HCT116 (cell line): ENCODE measurements around the gene SIPA1L3. TPM values are rescaled to one million over a fixed set of nuclear protein-coding genes. Genes with fewer than 3 reads are reported as not detected.

Experiments used
- ATAC-seq: fragments of 200-7000 bp; cut with Tn5 transposase; 2 replicates; pipeline ENCODE4 v1.9.1; 2020; ENCODE audit warnings: mild to moderate bottlenecking, moderate library complexity
- BruUV-seq: library from RNA; stranded (reverse); fragments of 400-500 nt; replicated peaks from 2 replicates; lab custom pipeline; 2021; lab: Mats Ljungman, UMichigan
- CTCF ChIA-PET: fragments of 300-600 bp; sonication (Branson Sonifier 250); formaldehyde crosslinking; loops from one replicate; lab custom pipeline; 2021; ENCODE audit warnings: antibody characterized with exemption; lab: Charles Lee
- POLR2A ChIA-PET: fragments of 300-600, 350-600 bp; sonication (Branson Sonifier 250); formaldehyde crosslinking; loops from one replicate; lab custom pipeline; 2021; ENCODE audit warnings: antibody characterized with exemption; lab: Charles Lee
- RAD21 ChIA-PET, 2 experiments: fragments of 300-600 bp; sonication (Branson Sonifier 250); formaldehyde crosslinking; loops; one replicate each; lab custom pipeline; 2023; ENCODE audit warnings: low total read pairs in 2 of 2; ENCODE audit not compliant: uncharacterized antibody in 2 of 2, unreplicated experiment in 2 of 2, low non-redundant PET in 1 of 2; lab: Charles Lee
- DNase-seq: peaks from one replicate; pipeline ENCODE4 v3.0.0-alpha.2; 2010; ENCODE audit warnings: low read depth, low spot score
- H2AFZ ChIP-seq: fragments of 200-600 bp; shearing (Covaris generic), sonication (generic); 2 replicates; pipeline ENCODE4 v1.6.1; 2017; ENCODE audit warnings: low read depth, mixed run types, mixed read lengths, antibody characterized with exemption, low read length; ENCODE audit not compliant: poor library complexity, severe bottlenecking
- H3K27ac ChIP-seq: 2 replicates; pipeline ENCODE4 v1.5.1; 2012; ENCODE audit warnings: low read depth, low read length
- H3K27me3 ChIP-seq: fragments of 200-600 bp; sonication (generic); 2 replicates; pipeline ENCODE4 v1.6.1; 2016; ENCODE audit warnings: mixed run types, low read length, mixed read lengths; ENCODE audit not compliant: insufficient read depth
- H3K36me3 ChIP-seq, 2 experiments: fragments of 200-500 bp in 1 of 2; fragments of 200-600 bp in 1 of 2; sonication (Bioruptor generic) in 1 of 2; sonication (generic) in 1 of 2; 2 replicates each; pipeline versions ENCODE4 v1.5.1 to v1.6.1; 2014 to 2016; ENCODE audit warnings: low read length in 2 of 2, inconsistent platforms in 1 of 2, mixed read lengths in 1 of 2, mixed run types in 1 of 2; ENCODE audit not compliant: insufficient read depth in 2 of 2, control insufficient read depth in 1 of 2
- H3K4me1 ChIP-seq, 2 experiments: fragments of 200-600 bp in 1 of 2; sonication (generic) in 1 of 2; 2 replicates each; pipeline versions ENCODE4 v1.5.1 to v1.6.1; 2012 to 2017; ENCODE audit warnings: low read length in 2 of 2, inconsistent platforms in 1 of 2, mild to moderate bottlenecking in 1 of 2, mixed read lengths in 1 of 2, mixed run types in 1 of 2, moderate library complexity in 1 of 2; ENCODE audit not compliant: insufficient read depth in 2 of 2, control insufficient read depth in 1 of 2
- H3K4me2 ChIP-seq: fragments of 200-600 bp; sonication (generic); 2 replicates; pipeline ENCODE4 v1.6.1; 2017; ENCODE audit warnings: mixed run types, low read length, mixed read lengths
- H3K4me3 ChIP-seq, 2 experiments: fragments of 200-600 bp in 1 of 2; sonication (generic) in 1 of 2; replicated peaks in 1 of 2; 2 replicates each; pipeline ENCODE4 v1.5.1; 2011 to 2016; ENCODE audit warnings: low read length in 2 of 2, control low read depth in 1 of 2, low read depth in 1 of 2, mild to moderate bottlenecking in 1 of 2, mixed read lengths in 1 of 2, mixed run types in 1 of 2
- H3K79me2 ChIP-seq: fragments of 200-600 bp; sonication (generic); 2 replicates; pipeline ENCODE4 v1.6.1; 2017; ENCODE audit warnings: mild to moderate bottlenecking, mixed run types, low read length, moderate library complexity, mixed read lengths; ENCODE audit not compliant: insufficient read depth
- H3K9ac ChIP-seq: fragments of 200-600 bp; sonication (generic); 2 replicates; pipeline ENCODE4 v1.6.1; 2016; ENCODE audit warnings: low read length, mixed read lengths
- H3K9me2 ChIP-seq: fragments of 200-600 bp; sonication (generic), shearing (Covaris generic); 2 replicates; pipeline ENCODE4 v1.6.1; 2017; ENCODE audit warnings: mixed run types, mild to moderate bottlenecking, moderate library complexity; ENCODE audit not compliant: insufficient read depth
- H3K9me3 ChIP-seq, 2 experiments: fragments of 200-500 bp in 1 of 2; fragments of 200-600 bp in 1 of 2; sonication (Bioruptor generic) in 1 of 2; sonication (generic) in 1 of 2; 2 replicates each; pipeline ENCODE4 v1.6.1; 2014 to 2017; ENCODE audit warnings: low read length in 2 of 2, mixed read lengths in 2 of 2, inconsistent platforms in 1 of 2, low read depth in 1 of 2, mild to moderate bottlenecking in 1 of 2, mixed run types in 1 of 2, moderate library complexity in 1 of 2; ENCODE audit not compliant: control insufficient read depth in 1 of 2, insufficient read depth in 1 of 2
- H4K20me1 ChIP-seq: fragments of 200-600 bp; sonication (generic), shearing (Covaris generic); 2 replicates; pipeline ENCODE4 v1.6.1; 2017; ENCODE audit warnings: mixed run types, mild to moderate bottlenecking, moderate library complexity; ENCODE audit not compliant: insufficient read depth
- CBX3 ChIP-seq: IDR thresholded peaks from 2 replicates; pipeline ENCODE4 v1.6.1; 2012; ENCODE audit warnings: low read depth
- CEBPB ChIP-seq: IDR thresholded peaks from 2 replicates; pipeline ENCODE4 v1.6.1; 2012; ENCODE audit warnings: low read depth
- EGR1 ChIP-seq: IDR thresholded peaks from 2 replicates; pipeline ENCODE4 v1.6.1; 2012; ENCODE audit warnings: low read depth
- EZH2 ChIP-seq: fragments of 200-600 bp; sonication (generic); IDR thresholded peaks from 2 replicates; pipeline ENCODE4 v1.6.1; 2017; ENCODE audit warnings: antibody characterized with exemption, mixed run types
- JUND ChIP-seq: IDR thresholded peaks from 2 replicates; pipeline ENCODE4 v1.6.1; 2012
- SIN3A ChIP-seq: IDR thresholded peaks from 2 replicates; pipeline ENCODE4 v1.6.1; 2012; ENCODE audit warnings: low read depth
- TCF7L2 ChIP-seq: IDR thresholded peaks from 2 replicates; pipeline ENCODE4 v1.7.0; 2011; ENCODE audit warnings: borderline replicate concordance, inconsistent platforms; ENCODE audit not compliant: insufficient read depth, insufficient read length; ENCODE audit errors: extremely low read depth
- YY1 ChIP-seq: IDR thresholded peaks from 2 replicates; pipeline ENCODE4 v1.6.1; 2011; ENCODE audit warnings: low read length, low read depth, moderate library complexity, mild to moderate bottlenecking; ENCODE audit not compliant: insufficient replicate concordance; ENCODE audit errors: extremely low read depth
- ZNF274 ChIP-seq: fragments of 200-500 bp; sonication (Bioruptor generic); IDR thresholded peaks from 2 replicates; pipeline ENCODE4 v1.6.1; 2014; ENCODE audit warnings: mild to moderate bottlenecking, low read depth, low read length, inconsistent platforms
- intact Hi-C: fragments of 100-400 bp; cut with micrococcal nuclease; formaldehyde crosslinking; loops from 2 replicates; pipeline ENCODE4 v1.10.0; 2022
- total RNA-seq: library from RNA; stranded (reverse); gene quantifications from one replicate; pipeline ENCODE4 v1.2.1, GENCODE V29; 2021; ENCODE audit not compliant: unreplicated experiment
- TF ChIP-seq, protein P1 (sequence below): IDR thresholded peaks from 2 replicates; pipeline ENCODE4 v1.6.1; 2012
- TF ChIP-seq, protein P2 (sequence below), 3 experiments: fragments of 200-600 bp in 1 of 3; sonication (generic) in 1 of 3; IDR thresholded peaks in 2 of 3; conservative IDR thresholded peaks in 1 of 3; 2 replicates each; pipeline ENCODE4 v1.5.1; 2012 to 2017; ENCODE audit warnings: low read depth in 2 of 3, low read length in 2 of 3, antibody characterized with exemption in 1 of 3, borderline replicate concordance in 1 of 3, control low read depth in 1 of 3, mild to moderate bottlenecking in 1 of 3, mixed read lengths in 1 of 3, mixed run types in 1 of 3, moderate library complexity in 1 of 3; ENCODE audit not compliant: insufficient read depth in 1 of 3
- TF ChIP-seq, protein P3 (sequence below): IDR thresholded peaks from 2 replicates; pipeline ENCODE4 v1.6.1; 2011; ENCODE audit warnings: mild to moderate bottlenecking, low read length, moderate library complexity; ENCODE audit not compliant: insufficient replicate concordance; ENCODE audit errors: extremely low read depth
- TF ChIP-seq, protein P4 (sequence below): IDR thresholded peaks from 2 replicates; pipeline ENCODE4 v1.6.1; 2012

The SIPA1L3 gene
- total RNA-seq, 1 experiment from 2014 or later = 41.8 TPM

DNA sequence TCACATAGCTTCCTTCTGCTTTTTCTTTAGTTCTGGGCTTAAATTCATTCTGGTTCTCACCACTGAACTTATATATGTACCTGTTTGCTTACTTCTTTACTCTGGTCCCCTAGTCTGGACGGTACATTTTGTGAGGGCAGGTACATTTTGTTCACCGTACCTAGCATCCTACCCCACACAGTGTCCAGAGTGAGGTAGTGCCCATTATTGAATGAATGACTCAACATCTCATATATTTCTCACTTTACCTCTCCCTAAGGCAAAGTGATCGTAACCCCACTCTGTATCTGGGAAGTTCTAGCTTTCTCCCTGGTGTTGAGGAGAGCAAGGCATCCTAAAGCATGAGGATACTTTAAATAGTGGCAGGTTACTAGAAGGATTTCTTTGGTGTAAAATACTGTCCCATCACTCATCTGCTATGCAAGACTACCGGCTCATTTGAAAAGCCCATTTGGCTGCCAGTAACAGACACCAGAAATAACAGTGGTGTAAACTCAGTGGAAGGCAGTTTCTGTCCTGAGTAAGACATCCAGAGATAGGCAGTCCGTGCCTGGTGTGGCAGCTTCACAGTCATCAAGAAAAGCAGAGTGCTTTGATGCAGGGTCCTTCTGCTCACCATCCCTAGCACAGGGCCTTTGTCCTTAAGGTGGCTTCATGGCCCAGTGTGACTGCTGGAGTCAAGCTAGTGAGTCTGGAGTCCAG lies 111.8 kb downstream of the SIPA1L3 start:
- no peaks in the 10 kb centered on the region for H3K9me3 ChIP-seq
- no peaks in the 10 kb centered on the region for H3K9me2 ChIP-seq
- no peak overlapping the region for H3K9ac ChIP-seq
- TF ChIP-seq CBX3 (no peak), EGR1 (no peak), TCF7L2 (no peak), EZH2 (no peak), JUND (no peak), YY1 (no peak), SIN3A (no peak), ZNF274 (no peak), CEBPB (no peak)
- TF ChIP-seq, protein P1, sequence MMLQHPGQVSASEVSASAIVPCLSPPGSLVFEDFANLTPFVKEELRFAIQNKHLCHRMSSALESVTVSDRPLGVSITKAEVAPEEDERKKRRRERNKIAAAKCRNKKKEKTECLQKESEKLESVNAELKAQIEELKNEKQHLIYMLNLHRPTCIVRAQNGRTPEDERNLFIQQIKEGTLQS = no peak
- TF ChIP-seq, protein P2, sequence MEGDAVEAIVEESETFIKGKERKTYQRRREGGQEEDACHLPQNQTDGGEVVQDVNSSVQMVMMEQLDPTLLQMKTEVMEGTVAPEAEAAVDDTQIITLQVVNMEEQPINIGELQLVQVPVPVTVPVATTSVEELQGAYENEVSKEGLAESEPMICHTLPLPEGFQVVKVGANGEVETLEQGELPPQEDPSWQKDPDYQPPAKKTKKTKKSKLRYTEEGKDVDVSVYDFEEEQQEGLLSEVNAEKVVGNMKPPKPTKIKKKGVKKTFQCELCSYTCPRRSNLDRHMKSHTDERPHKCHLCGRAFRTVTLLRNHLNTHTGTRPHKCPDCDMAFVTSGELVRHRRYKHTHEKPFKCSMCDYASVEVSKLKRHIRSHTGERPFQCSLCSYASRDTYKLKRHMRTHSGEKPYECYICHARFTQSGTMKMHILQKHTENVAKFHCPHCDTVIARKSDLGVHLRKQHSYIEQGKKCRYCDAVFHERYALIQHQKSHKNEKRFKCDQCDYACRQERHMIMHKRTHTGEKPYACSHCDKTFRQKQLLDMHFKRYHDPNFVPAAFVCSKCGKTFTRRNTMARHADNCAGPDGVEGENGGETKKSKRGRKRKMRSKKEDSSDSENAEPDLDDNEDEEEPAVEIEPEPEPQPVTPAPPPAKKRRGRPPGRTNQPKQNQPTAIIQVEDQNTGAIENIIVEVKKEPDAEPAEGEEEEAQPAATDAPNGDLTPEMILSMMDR (IDR thresholded peaks at IDR 0.05 in 2 of 3, conservative IDR thresholded peaks at IDR 0.05 in 1 of 3; ENCODE audit: borderline replicate concordance in 1 of 3, insufficient read depth in 1 of 3, low read depth in 2 of 3, low read length in 2 of 3) = no peak
- TF ChIP-seq, protein P3, sequence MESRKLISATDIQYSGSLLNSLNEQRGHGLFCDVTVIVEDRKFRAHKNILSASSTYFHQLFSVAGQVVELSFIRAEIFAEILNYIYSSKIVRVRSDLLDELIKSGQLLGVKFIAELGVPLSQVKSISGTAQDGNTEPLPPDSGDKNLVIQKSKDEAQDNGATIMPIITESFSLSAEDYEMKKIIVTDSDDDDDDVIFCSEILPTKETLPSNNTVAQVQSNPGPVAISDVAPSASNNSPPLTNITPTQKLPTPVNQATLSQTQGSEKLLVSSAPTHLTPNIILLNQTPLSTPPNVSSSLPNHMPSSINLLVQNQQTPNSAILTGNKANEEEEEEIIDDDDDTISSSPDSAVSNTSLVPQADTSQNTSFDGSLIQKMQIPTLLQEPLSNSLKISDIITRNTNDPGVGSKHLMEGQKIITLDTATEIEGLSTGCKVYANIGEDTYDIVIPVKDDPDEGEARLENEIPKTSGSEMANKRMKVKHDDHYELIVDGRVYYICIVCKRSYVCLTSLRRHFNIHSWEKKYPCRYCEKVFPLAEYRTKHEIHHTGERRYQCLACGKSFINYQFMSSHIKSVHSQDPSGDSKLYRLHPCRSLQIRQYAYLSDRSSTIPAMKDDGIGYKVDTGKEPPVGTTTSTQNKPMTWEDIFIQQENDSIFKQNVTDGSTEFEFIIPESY = no peak
- TF ChIP-seq, protein P4, sequence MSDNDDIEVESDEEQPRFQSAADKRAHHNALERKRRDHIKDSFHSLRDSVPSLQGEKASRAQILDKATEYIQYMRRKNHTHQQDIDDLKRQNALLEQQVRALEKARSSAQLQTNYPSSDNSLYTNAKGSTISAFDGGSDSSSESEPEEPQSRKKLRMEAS = no peak
- TF ChIP-seq, all 23 proteins: peak for 0
- DNase-seq = no peak
- no peak for ATAC-seq
- ChIA-PET POLR2A (interaction anchor here (2.2 kb wide), 1 partner anchor 15 kb away, joined by 12 read pairs; no protein-coding TSS in a partner anchor), CTCF (no interaction called here), RAD21 (no interaction called here)
- no peak overlapping the region for H3K4me3 ChIP-seq
- H3K27ac ChIP-seq = no peak overlapping the region
- 0 out of 4 replicates have a peak, but pooled peaks cover 0 to 5% of the 10 kb centered on the region in 2 experiments for H3K36me3 ChIP-seq
- peaks cover 29% of the 10 kb centered on the region; the same call in 1 of the 2 replicates for H3K79me2 ChIP-seq
- no peaks in the 10 kb centered on the region for H3K27me3 ChIP-seq
- peaks cover 13 to 42% of the 10 kb centered on the region in 2 experiments for H3K4me1 ChIP-seq
- H2AFZ ChIP-seq = no peak overlapping the region
- BruUV-seq = no TSS peak
- no peaks in the 10 kb centered on the region for H4K20me1 ChIP-seq
- no peak overlapping the region for H3K4me2 ChIP-seq
- intact Hi-C loops = no loop called here
